Measurements from ENCODE around the gene KDM5B.
A peak's percentile ranks its signal among the peaks of the same experiment; 100 is the strongest.

KDM5B gene

DNA sequence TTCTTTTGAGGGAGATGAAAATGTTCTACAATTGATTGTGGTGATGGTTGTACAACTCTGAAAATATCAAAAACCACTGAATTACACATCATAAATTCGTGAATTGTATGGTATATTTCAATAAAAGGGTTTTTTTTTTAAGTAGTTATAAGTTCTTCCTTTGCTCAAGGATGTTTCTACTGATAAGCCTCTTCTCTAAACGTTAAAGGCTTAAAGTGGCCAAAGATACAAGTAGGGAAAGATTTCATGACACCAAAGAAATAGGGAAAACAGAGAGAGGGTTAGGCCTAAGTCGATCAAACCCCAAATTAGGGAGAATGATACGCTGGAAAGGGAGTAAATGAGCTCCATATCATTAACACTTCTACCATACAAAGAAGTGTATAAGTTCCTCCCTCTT, 4.1 kb downstream of the KDM5B start:
- peaks cover 7% of the 10 kb centered on the region; the same call in 1 of the 2 replicates for H3K4me1 ChIP-seq (ENCODE audit: control insufficient read depth, insufficient read depth, low read length)
- no peaks in the 10 kb centered on the region for H3K9me3 ChIP-seq (ENCODE audit: control insufficient read depth, insufficient read depth, low read depth, low read length)
- no peaks in the 10 kb centered on the region; a peak in 1 of 3 replicates for H3K36me3 ChIP-seq (ENCODE audit: control insufficient read depth in 2 of 2, insufficient read depth in 1 of 2, low read length in 2 of 2)
- ChIA-PET POLR2A (no interaction called here), CTCF (no interaction called here)
- TF ChIP-seq ZNF707 (tag by site-specific recombination; IDR thresholded peaks at IDR 0.05) = no peak
- no peak for TF ChIP-seq ZBTB17 (tag by site-specific recombination; IDR thresholded peaks at IDR 0.05)
- no peak for TF ChIP-seq ZBTB7A (tag by site-specific recombination; IDR thresholded peaks at IDR 0.05; ENCODE audit: low read depth)
- no peak overlapping the region for H3K27ac ChIP-seq (ENCODE audit: extremely low read depth, low read depth, low read length)
- H3K4me3 ChIP-seq (ENCODE audit: low read depth, low read length) = no peak overlapping the region

DNA sequence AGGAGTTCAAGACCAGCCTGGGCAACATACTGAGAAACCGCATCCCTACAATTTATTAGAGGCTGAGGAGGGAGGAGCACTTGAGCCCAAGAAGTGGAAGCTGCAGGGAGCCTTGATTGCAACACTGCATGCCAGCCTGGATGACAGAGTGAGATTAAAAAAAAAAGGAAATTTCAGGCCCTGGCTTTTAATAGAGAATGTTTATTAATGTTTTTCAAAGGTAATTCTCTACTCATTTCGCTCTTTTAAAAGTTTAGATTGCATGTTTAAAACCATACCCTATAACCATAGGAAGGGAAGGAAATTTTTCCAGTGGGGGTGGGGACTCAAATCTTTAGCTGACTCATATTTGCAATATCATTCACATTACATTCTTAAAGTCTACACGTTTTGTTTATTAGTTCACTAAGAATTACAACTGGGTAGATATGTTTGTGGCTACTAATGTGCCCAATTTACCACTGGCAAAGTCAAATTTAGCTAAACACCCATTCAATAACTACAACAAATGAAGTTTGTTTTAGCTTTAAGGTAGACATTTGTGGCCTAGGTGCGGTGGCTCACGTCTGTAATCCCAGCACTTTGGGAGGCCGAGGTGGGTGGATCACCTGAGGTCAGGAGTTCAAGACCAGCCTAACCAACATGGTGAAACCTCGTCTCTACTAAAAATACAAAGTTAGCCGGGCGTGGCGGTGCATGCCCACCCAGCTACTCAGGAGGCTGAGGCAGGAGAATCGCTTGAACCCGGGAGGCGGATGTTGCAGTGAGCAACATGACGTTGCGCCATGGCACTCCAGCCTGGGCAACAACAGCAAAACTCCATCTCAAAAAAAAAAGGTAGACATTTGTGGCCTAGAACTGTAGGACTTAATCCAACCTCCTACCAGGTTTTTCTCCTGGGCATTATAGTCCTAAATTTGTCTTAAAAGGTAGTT, 5.0 kb downstream of the KDM5B start:
- TF ChIP-seq ZIC2 (tag by site-specific recombination; IDR thresholded peaks at IDR 0.05) (peak; percentile 71), ZBTB17 (tag by site-specific recombination; IDR thresholded peaks at IDR 0.05) (peak; percentile 57; the same call in 1 of the 2 replicates), OSR2 (tag by site-specific recombination; IDR thresholded peaks at IDR 0.05) (peak; percentile 59), ZFP69B (tag by site-specific recombination; IDR thresholded peaks at IDR 0.05) (peak; percentile 29; the same call in 1 of the 2 replicates), ZBTB48 (tag by site-specific recombination; IDR thresholded peaks at IDR 0.05) (0 out of 2 replicates have a peak, but pooled peaks have one; percentile 20), ZNF138 (tag by site-specific recombination; IDR thresholded peaks at IDR 0.05; ENCODE audit: borderline replicate concordance) (no peak), IKZF3 (tag by site-specific recombination; IDR thresholded peaks at IDR 0.05) (peak; percentile 32; the same call in 1 of the 2 replicates), GLIS1 (tag by site-specific recombination; IDR thresholded peaks at IDR 0.05) (peak; percentile 33; the same call in 1 of the 2 replicates), ZXDB (tag by site-specific recombination; IDR thresholded peaks at IDR 0.05) (peak; percentile 6; the same call in 1 of the 2 replicates), MZF1 (tag by site-specific recombination; IDR thresholded peaks at IDR 0.05; ENCODE audit: borderline replicate concordance) (peak; percentile 89), PATZ1 (tag by site-specific recombination; IDR thresholded peaks at IDR 0.05) (peak; percentile 25), ZSCAN30 (tag by site-specific recombination; IDR thresholded peaks at IDR 0.05) (no peak), ZBTB6 (tag by site-specific recombination; IDR thresholded peaks at IDR 0.05) (no peak), ZNF133 (tag by site-specific recombination; IDR thresholded peaks at IDR 0.05) (no peak)
- TF ChIP-seq, protein P1, sequence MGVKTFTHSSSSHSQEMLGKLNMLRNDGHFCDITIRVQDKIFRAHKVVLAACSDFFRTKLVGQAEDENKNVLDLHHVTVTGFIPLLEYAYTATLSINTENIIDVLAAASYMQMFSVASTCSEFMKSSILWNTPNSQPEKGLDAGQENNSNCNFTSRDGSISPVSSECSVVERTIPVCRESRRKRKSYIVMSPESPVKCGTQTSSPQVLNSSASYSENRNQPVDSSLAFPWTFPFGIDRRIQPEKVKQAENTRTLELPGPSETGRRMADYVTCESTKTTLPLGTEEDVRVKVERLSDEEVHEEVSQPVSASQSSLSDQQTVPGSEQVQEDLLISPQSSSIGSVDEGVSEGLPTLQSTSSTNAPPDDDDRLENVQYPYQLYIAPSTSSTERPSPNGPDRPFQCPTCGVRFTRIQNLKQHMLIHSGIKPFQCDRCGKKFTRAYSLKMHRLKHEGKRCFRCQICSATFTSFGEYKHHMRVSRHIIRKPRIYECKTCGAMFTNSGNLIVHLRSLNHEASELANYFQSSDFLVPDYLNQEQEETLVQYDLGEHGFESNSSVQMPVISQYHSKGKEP (tag by site-specific recombination; IDR thresholded peaks at IDR 0.05) = peak; percentile 94
- TF ChIP-seq, protein P2, sequence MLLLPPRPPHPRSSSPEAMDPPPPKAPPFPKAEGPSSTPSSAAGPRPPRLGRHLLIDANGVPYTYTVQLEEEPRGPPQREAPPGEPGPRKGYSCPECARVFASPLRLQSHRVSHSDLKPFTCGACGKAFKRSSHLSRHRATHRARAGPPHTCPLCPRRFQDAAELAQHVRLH (tag by site-specific recombination; IDR thresholded peaks at IDR 0.05) = no peak
- H3K36me3 ChIP-seq (ENCODE audit: control insufficient read depth in 2 of 2, insufficient read depth in 1 of 2, low read length in 2 of 2) = no peaks in the 10 kb centered on the region; a peak in 1 of 3 replicates
- peaks cover 7% of the 10 kb centered on the region; the same call in 1 of the 2 replicates for H3K4me1 ChIP-seq (ENCODE audit: control insufficient read depth, insufficient read depth, low read length)
- ChIA-PET CTCF (interaction anchor here (0.6 to 0.7 kb wide), 3 partner anchors 12 to 1370 kb away, joined by 4 to 6 read pairs (median 4); no protein-coding TSS in a partner anchor), POLR2A (no interaction called here)
- H3K27ac ChIP-seq (ENCODE audit: extremely low read depth, low read depth, low read length) = no peak overlapping the region
- H3K4me3 ChIP-seq (ENCODE audit: low read depth, low read length) = no peak overlapping the region
- no peaks in the 10 kb centered on the region for H3K9me3 ChIP-seq (ENCODE audit: control insufficient read depth, insufficient read depth, low read depth, low read length)

All from HEK293 (cell line).